ENCODE data around the gene PDE6D. TPM values are rescaled to one million over a fixed set of nuclear protein-coding genes. Genes with fewer than 3 reads are reported as not detected.
A peak's percentile ranks its signal among the peaks of the same experiment; 100 is the strongest.

The PDE6D gene
- total and polyA plus RNA-seq, 2 of the 13 experiments (the other 11 are each of a cell fraction or from before 2014, with no cell fraction given): 14.1 to 23.2 TPM

GRCh38 chr2:231684314-231685223 lies 96.5 kb downstream of the PDE6D start:
- Histone ChIP-seq H4K20me1 (ENCODE audit: insufficient read depth, low read length) (no peaks in the 10 kb centered on the region), H3K4me3 (replicated peaks in 1 of 3; ENCODE audit: insufficient read depth in 1 of 3, low read depth in 2 of 3, low read length in 3 of 3) (peak overlapping the region in 1 of 3 experiments; percentile 54; a peak in 1 of 6 replicates), H3K36me3 (replicated peaks in 1 of 2; ENCODE audit: control insufficient read depth in 1 of 2, insufficient read depth in 2 of 2, low read length in 2 of 2) (no peaks in the 10 kb centered on the region), H3K9me3 (ENCODE audit: low read length) (no peaks in the 10 kb centered on the region), H3K9ac (ENCODE audit: insufficient read depth, low read depth, low read length) (no peak overlapping the region), H2AFZ (ENCODE audit: low read length) (no peak overlapping the region), H3K79me2 (ENCODE audit: insufficient read depth, low read length) (no peaks in the 10 kb centered on the region), H3K27ac (ENCODE audit: extremely low read length, insufficient read depth, low read length) (no peak overlapping the region), H3K4me2 (ENCODE audit: low read depth, low read length) (peak overlapping the region; percentile 68), H3K27me3 (ENCODE audit: control insufficient read depth in 1 of 2, insufficient read depth in 2 of 2, low read length in 2 of 2) (peaks cover 4 to 21% of the 10 kb centered on the region in 2 experiments; a peak in 3 of 5 replicates), H3K4me1 (ENCODE audit: insufficient read depth, low read length) (peaks cover 74% of the 10 kb centered on the region)
- in situ Hi-C loops (cut with HindIII; ENCODE audit: extremely low pct_ligation_motif_present, low pct_unique_long_range_greater_than_20kb) (no loop called here), intact Hi-C loops (cut with micrococcal nuclease; ENCODE audit: unreplicated experiment) (no loop called here)
- WGBS (ENCODE audit: low lambda C conversion rate): 54% methylated on average over 16 of the region's 22 CpGs
- no TSS peak for BruUV-seq (replicated peaks)
- no peak for ATAC-seq
- no peak for DNase-seq (ENCODE audit: low spot score)
- ChIA-PET CTCF (ENCODE audit: low intra/inter-chr PET ratio, low total read pairs) (interaction anchor here (4.1 kb wide), 1 partner anchor 30 kb away, joined by 59 read pairs; no protein-coding TSS in a partner anchor), POLR2A (interaction anchor here (1.0 to 5.9 kb wide), 10 partner anchors 11 to 221 kb away, joined by 4 to 52 read pairs (median 6); partner anchors contain the start of genes NCL and PTMA)
- no peak for FAIRE-seq
- TF ChIP-seq GPN1 (CRISPR knock-in tag; IDR thresholded peaks at IDR 0.05; ENCODE audit: borderline replicate concordance) (no peak), FOXO4 (CRISPR knock-in tag; conservative IDR thresholded peaks at IDR 0.05) (no peak), ZBTB44 (CRISPR knock-in tag; IDR thresholded peaks at IDR 0.05) (no peak), CBX2 (IDR thresholded peaks at IDR 0.05; ENCODE audit: low read depth, low read length) (no peak), CBX2 (CRISPR knock-in tag; IDR thresholded peaks at IDR 0.05; ENCODE audit: low read depth) (no peak), ZNF260 (CRISPR knock-in tag; IDR thresholded peaks at IDR 0.05; ENCODE audit: borderline replicate concordance, low read depth) (no peak), USF2 (IDR thresholded peaks at IDR 0.05; ENCODE audit: low read depth, low read length) (no peak), USF2 (CRISPR knock-in tag; IDR thresholded peaks at IDR 0.05; ENCODE audit: borderline replicate concordance) (no peak), MNT (IDR thresholded peaks at IDR 0.05) (peak; percentile 55; the same call in 1 of the 2 replicates), NCOA1 (CRISPR knock-in tag; IDR thresholded peaks at IDR 0.05) (0 out of 2 replicates have a peak, but pooled peaks have one; percentile 25), ZNF775 (CRISPR knock-in tag; IDR thresholded peaks at IDR 0.05; ENCODE audit: borderline replicate concordance) (no peak), CBX5 (CRISPR knock-in tag; IDR thresholded peaks at IDR 0.05; ENCODE audit: borderline replicate concordance) (no peak), ZNF329 (CRISPR knock-in tag; IDR thresholded peaks at IDR 0.05; ENCODE audit: low read depth) (no peak), SIX1 (CRISPR knock-in tag; IDR thresholded peaks at IDR 0.05; ENCODE audit: borderline replicate concordance) (no peak), HNRNPL (IDR thresholded peaks at IDR 0.05; ENCODE audit: low read depth, low read length) (peak; percentile 85), JUND (CRISPR knock-in tag; IDR thresholded peaks at IDR 0.05) (no peak)
